Stimulated activated CD4-positive, alpha-beta T cell treated with anti-CD3 and anti-CD28 coated beads, TNF-alpha, amount 100 ng/mL, for 48 hours (primary cell): ENCODE measurements around the gene STT3A.

ENCODE experiments used
- DNase-seq, 3 donors: peaks; one replicate each; pipeline ENCODE4 v3.0.0-alpha.2; 2020; ENCODE audit warnings: low read depth in 3 of 3

The STT3A gene

GRCh38 chr11:125663910-125664309, 71.3 kb downstream of the STT3A start:
- DNase-seq, result no peak

GRCh38 chr11:125667151-125667550, 74.5 kb downstream of the STT3A start:
- DNase-seq, result no peak

- DNase-seq, result no peak
Measured at GRCh38 chr11:125670172-125670571, 77.5 kb downstream of the STT3A start.

- no peak for DNase-seq
Measured at GRCh38 chr11:125671561-125671960, 78.9 kb downstream of the STT3A start.
